H1 (cell line): Measurements from ENCODE around the gene SF3A2. TPM values are rescaled to one million over a fixed set of nuclear protein-coding genes. Genes with fewer than 3 reads are reported as not detected.

Experiments used
- ASH2L ChIP-seq: fragments of 200-600, 300-600 bp; sonication (generic); IDR thresholded peaks from one replicate; pipeline ENCODE4 v1.7.1; 2017; ENCODE audit warnings: low read length
- CBX8 ChIP-seq: fragments of 300-800, 300-1000 bp; sonication (generic); IDR thresholded peaks from 2 replicates; pipeline ENCODE4 v1.7.1; 2016; ENCODE audit warnings: low read depth, low read length, borderline replicate concordance
- CEBPB ChIP-seq: IDR thresholded peaks from 2 replicates; pipeline ENCODE4 v1.6.1; 2012; ENCODE audit warnings: low read depth, low read length
- CTCF ChIP-seq, 3 experiments: IDR thresholded peaks; 1 replicate in 2 of 3; 2 replicates in 1 of 3; pipeline versions ENCODE4 v1.5.1 to v1.6.1; 2011; ENCODE audit warnings: low read length in 3 of 3, mild to moderate bottlenecking in 3 of 3, inconsistent platforms in 2 of 3, low read depth in 1 of 3, moderate library complexity in 1 of 3; ENCODE audit not compliant: insufficient read depth in 1 of 3; ENCODE audit errors: control extremely low read depth in 1 of 3
- EGR1 ChIP-seq: IDR thresholded peaks from 2 replicates; pipeline ENCODE4 v1.6.1; 2011; ENCODE audit warnings: low read depth, low read length, borderline replicate concordance
- EP300 ChIP-seq, 2 experiments: IDR thresholded peaks; 1 replicate in 1 of 2; 2 replicates in 1 of 2; pipeline ENCODE4 v1.6.1; 2011 to 2012; ENCODE audit warnings: low read depth in 2 of 2, low read length in 2 of 2, mild to moderate bottlenecking in 2 of 2, borderline replicate concordance in 1 of 2, inconsistent platforms in 1 of 2, moderate library complexity in 1 of 2
- EZH2 ChIP-seq: fragments of 200-600 bp; sonication (generic); IDR thresholded peaks from 2 replicates; pipeline ENCODE4 v1.7.1; 2012; ENCODE audit warnings: low read depth, mild to moderate bottlenecking, moderate library complexity, low read length, inconsistent platforms; ENCODE audit not compliant: severe bottlenecking
- FOSL1 ChIP-seq: IDR thresholded peaks from 2 replicates; pipeline ENCODE4 v1.6.1; 2011; ENCODE audit warnings: mild to moderate bottlenecking, low read depth, low read length, moderate library complexity; ENCODE audit not compliant: insufficient read depth
- HDAC6 ChIP-seq: IDR thresholded peaks from one replicate; pipeline ENCODE4 v1.7.1; 2012; ENCODE audit warnings: low read depth, mild to moderate bottlenecking, inconsistent platforms, low read length, moderate library complexity
- NANOG ChIP-seq: IDR thresholded peaks from 2 replicates; pipeline ENCODE4 v1.6.1; 2011; ENCODE audit warnings: low read length, low read depth, mild to moderate bottlenecking, inconsistent platforms; ENCODE audit not compliant: insufficient read depth, poor library complexity, severe bottlenecking
- POLR2A ChIP-seq, 2 experiments: IDR thresholded peaks; 1 replicate in 1 of 2; 2 replicates in 1 of 2; pipeline ENCODE4 v1.6.1; 2011; ENCODE audit warnings: low read depth in 2 of 2, low read length in 2 of 2, mild to moderate bottlenecking in 2 of 2; ENCODE audit errors: control extremely low read depth in 1 of 2
- RXRA ChIP-seq: IDR thresholded peaks from 2 replicates; pipeline ENCODE4 v1.6.1; 2011; ENCODE audit warnings: low read depth, mild to moderate bottlenecking, low read length, moderate library complexity; ENCODE audit not compliant: insufficient read depth
- SIX5 ChIP-seq: IDR thresholded peaks from 2 replicates; pipeline ENCODE4 v1.6.1; 2011; ENCODE audit warnings: mild to moderate bottlenecking, low read depth, low read length
- SP1 ChIP-seq: IDR thresholded peaks from 2 replicates; pipeline ENCODE4 v1.6.1; 2011; ENCODE audit warnings: low read depth, low read length
- SP2 ChIP-seq: IDR thresholded peaks from 2 replicates; pipeline ENCODE4 v1.6.1; 2012; ENCODE audit warnings: mild to moderate bottlenecking, low read length, inconsistent platforms
- SRF ChIP-seq: IDR thresholded peaks from 2 replicates; pipeline ENCODE4 v1.6.1; 2011; ENCODE audit warnings: mild to moderate bottlenecking, low read depth, low read length, moderate library complexity
- TBP ChIP-seq: IDR thresholded peaks from 2 replicates; pipeline ENCODE4 v1.6.1; 2011; ENCODE audit warnings: low read depth, low read length, improper control_type of control experiment
- TCF12 ChIP-seq: IDR thresholded peaks from 2 replicates; pipeline ENCODE4 v1.6.1; 2011; ENCODE audit warnings: low read depth, mild to moderate bottlenecking, low read length
- USF2 ChIP-seq: IDR thresholded peaks from 2 replicates; pipeline ENCODE4 v1.6.1; 2011; ENCODE audit warnings: low read length, improper control_type of control experiment
- polyA plus RNA-seq, 7 experiments: library from polyadenylated mRNA; depleted of rRNA in 3 of 7; stranded (reverse) in 5 of 7; unstranded in 2 of 7; fragments of >200 nt in 5 of 7; fragments of 200-250 nt in 2 of 7; gene quantifications; 1 replicate in 5 of 7; 2 replicates in 1 of 7; 4 replicates in 1 of 7; pipeline versions ENCODE4 v1.2.1 to v1.2.3, GENCODE V29; 2011 to 2013; ENCODE audit warnings: missing spikeins in 2 of 7, mixed read lengths in 2 of 7
- total RNA-seq: library from RNA; stranded (reverse); fragmentation: NEBNext Ultra II Directional; extraction: Animal tissue kit (Norgen Biotek cat#: 25700); gene quantifications from 2 replicates; pipeline ENCODE4 v1.2.1, GENCODE V29; 2021

SF3A2 gene
- total and polyA plus RNA-seq, 2 of the 8 experiments (the other 6 are each of a cell fraction or from before 2014, with no cell fraction given), result 15.3 to 146 TPM

GRCh38 chr19:2236314-2237050, at the start of gene SF3A2, which contains the start of gene PLEKHJ1 (continued):
- TF ChIP-seq CEBPB, result peak; percentile 65
- TF ChIP-seq SIX5, result no peak
- no peak for TF ChIP-seq SP2
- peak; percentile 79 for TF ChIP-seq TBP
- no peak for TF ChIP-seq EZH2
- TF ChIP-seq NANOG, result no peak
- TF ChIP-seq EGR1, result peak; percentile 99
- TF ChIP-seq USF2, result no peak
- no peak for TF ChIP-seq RXRA
- TF ChIP-seq ASH2L, result peak; percentile 64
- no peak for TF ChIP-seq HDAC6
- peak; percentile 93 to 100 (median 97) for TF ChIP-seq CTCF (IDR thresholded peaks at IDR 0.05; ENCODE audit: control extremely low read depth in 1 of 3, insufficient read depth in 1 of 3, low read depth in 1 of 3, low read length in 3 of 3)
- TF ChIP-seq SRF, result no peak
- no peak for TF ChIP-seq FOSL1
- TF ChIP-seq EP300 (IDR thresholded peaks at IDR 0.05; ENCODE audit: borderline replicate concordance in 1 of 2, low read depth in 2 of 2, low read length in 2 of 2), result no peak
- TF ChIP-seq CBX8, result no peak
- TF ChIP-seq SP1, result no peak
- TF ChIP-seq TCF12, result no peak
- peak; percentile 77 to 90 for TF ChIP-seq POLR2A (IDR thresholded peaks at IDR 0.05; ENCODE audit: control extremely low read depth in 1 of 2, low read depth in 2 of 2, low read length in 2 of 2)
